ENCODE data around the gene SLC25A33.

The SLC25A33 gene

GRCh38 chr1:9544926-9545325, 5.7 kb downstream of the SLC25A33 start:
- no peak for TF ChIP-seq CTCF (IDR thresholded peaks at IDR 0.05; ENCODE audit: low read depth, low read length)
- H3K4me3 ChIP-seq (ENCODE audit: low read depth, low read length) = no peak overlapping the region

- no peak overlapping the region for H3K4me3 ChIP-seq (ENCODE audit: low read depth, low read length)
- no peak for TF ChIP-seq CTCF (IDR thresholded peaks at IDR 0.05; ENCODE audit: low read depth, low read length)
Observed at GRCh38 chr1:9549955-9550546, 10.8 kb downstream of the SLC25A33 start.

DNA sequence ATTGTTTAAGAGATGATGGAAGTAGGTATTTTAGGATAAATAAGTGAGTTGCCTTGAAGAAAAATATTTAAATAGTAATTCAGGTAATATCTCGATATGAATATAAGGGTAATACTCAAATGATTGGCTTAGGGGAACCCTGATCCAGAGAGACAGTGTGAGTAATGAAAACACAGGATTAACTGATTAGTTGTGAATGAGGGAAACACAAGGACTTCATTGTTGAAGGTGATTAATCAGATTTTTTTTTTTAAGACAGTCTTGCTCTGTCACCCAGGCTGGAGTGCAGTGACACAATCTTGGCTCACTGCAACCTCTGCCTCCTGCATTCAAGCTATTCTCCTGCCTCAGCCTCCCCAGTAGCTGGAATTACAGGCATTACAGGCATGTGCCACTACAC, 12.7 kb downstream of the SLC25A33 start:
- no peak for TF ChIP-seq CTCF (IDR thresholded peaks at IDR 0.05; ENCODE audit: low read depth, low read length)

DNA sequence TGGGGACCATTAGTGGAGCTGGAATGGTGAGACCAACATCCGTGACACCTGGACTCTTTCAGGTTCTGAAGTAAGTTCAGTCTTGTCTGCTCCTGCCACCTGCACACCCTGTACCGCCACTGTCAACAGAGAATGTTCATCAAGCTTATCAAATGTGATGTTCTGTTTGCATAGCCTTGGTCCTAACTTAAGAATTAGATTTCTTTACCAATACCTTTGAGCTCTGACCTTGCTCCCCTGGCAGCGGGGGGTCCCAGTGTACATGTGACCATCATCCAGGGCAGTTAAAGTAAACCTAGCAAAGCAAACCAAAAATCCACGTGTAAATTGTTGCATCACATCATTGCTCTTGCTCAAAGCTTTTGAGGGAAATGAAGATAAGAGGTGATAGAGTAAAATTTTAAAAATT, 14.5 kb downstream of the SLC25A33 start:
- no peak overlapping the region for H3K4me3 ChIP-seq (ENCODE audit: low read depth, low read length)

More for the DNA sequence above, 12.7 kb downstream of the SLC25A33 start:
- H3K4me3 ChIP-seq (ENCODE audit: low read depth, low read length) = no peak overlapping the region

DNA sequence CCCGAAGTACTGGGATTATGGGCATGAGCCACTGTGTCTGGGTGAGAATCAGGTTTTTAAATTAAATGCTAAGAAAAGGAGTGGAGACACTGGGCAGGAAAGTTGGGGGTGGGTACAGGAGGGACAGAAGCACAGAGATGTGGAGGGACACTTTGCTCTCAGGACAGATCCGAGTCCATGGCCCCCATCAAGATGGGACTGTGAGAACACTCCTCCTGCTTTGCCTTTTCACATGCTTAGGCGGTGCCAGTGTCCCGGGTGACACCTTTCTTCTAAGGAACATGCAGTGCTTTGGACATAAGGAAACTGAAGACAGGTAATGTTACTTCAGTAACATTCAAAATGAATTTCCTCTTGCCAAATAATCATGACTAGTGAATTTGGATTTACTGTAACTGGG, 16.7 kb downstream of the SLC25A33 start:
- no peak for TF ChIP-seq CTCF (IDR thresholded peaks at IDR 0.05; ENCODE audit: low read depth, low read length)

More for the DNA sequence above, 14.5 kb downstream of the SLC25A33 start:
- no peak for TF ChIP-seq CTCF (IDR thresholded peaks at IDR 0.05; ENCODE audit: low read depth, low read length)

DNA sequence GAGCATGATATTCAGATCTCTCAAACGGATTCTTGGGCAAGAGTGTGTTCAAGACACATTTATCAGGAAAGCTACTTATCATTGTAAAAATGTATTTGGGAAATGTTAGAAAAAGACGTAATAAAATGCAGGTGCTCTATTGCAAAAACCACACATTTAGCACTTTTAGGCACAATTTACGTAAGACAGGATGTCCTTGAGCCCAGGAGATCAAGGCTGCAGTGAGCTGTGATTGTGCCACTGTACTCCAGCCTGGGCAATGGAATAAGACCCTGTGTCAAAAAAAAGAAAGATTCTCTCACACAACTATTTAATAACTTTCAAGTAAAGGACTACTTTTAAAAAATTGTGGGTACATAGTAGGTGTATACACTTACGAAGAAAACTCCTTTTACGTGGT, 18.4 kb downstream of the SLC25A33 start:
- no peak overlapping the region for H3K4me3 ChIP-seq (ENCODE audit: low read depth, low read length)
- no peak for TF ChIP-seq CTCF (IDR thresholded peaks at IDR 0.05; ENCODE audit: low read depth, low read length)

More for the DNA sequence above, 16.7 kb downstream of the SLC25A33 start:
- H3K4me3 ChIP-seq (ENCODE audit: low read depth, low read length) = no peak overlapping the region

DNA sequence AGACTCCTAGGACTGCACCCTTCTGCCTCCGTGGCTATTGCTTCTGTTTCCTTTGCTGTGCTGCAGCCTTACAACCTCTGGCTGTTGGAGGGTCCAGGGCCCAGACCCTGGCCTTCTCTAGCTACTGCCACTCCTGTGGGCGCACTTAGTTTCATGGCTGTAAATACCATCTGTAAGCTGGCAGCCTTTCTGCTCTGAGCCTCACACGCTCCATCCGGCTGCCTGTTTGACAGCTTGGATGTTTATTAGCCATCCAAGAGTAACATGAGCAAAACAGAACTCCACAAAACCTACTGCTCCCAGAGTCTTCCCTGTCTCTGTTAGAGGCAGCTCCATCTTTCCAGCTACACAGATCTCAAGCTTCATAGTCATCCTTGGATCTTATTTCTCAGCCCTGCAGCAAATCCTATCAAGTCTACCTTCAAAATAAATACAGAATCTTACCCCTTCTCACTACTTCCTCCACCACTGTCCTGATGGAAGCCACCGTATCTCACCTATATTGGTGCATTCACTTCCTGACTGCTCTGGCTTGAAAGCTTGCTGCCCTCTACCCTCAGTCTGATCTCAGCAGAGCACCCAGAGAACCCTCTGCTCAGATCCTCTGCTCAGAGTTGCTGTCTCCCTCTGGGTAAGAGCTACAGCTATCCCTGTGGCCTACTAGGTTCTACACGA, 19.1 kb downstream of the SLC25A33 start:
- TF ChIP-seq CTCF (IDR thresholded peaks at IDR 0.05; ENCODE audit: low read depth, low read length) = no peak
- H3K4me3 ChIP-seq (ENCODE audit: low read depth, low read length) = no peak overlapping the region
